Activated naive CD8-positive, alpha-beta T cell (primary cell): ENCODE results near the gene MYOCD.

Experiments
- H3K27ac Mint-ChIP-seq: one replicate; pipeline ENCODE4 v1.8.0; 2021; ENCODE audit warnings: mixed read lengths
- H3K27me3 Mint-ChIP-seq: one replicate; pipeline ENCODE4 v1.8.0; 2021; ENCODE audit warnings: mixed read lengths
- H3K36me3 Mint-ChIP-seq: one replicate; pipeline ENCODE4 v1.8.0; 2021; ENCODE audit warnings: mixed read lengths
- H3K4me1 Mint-ChIP-seq: one replicate; pipeline ENCODE4 v1.8.0; 2021; ENCODE audit warnings: low read depth, mixed read lengths
- H3K4me3 Mint-ChIP-seq: one replicate; pipeline ENCODE4 v1.8.0; 2021; ENCODE audit warnings: mild to moderate bottlenecking, mixed read lengths
- H3K9me3 Mint-ChIP-seq: one replicate; pipeline ENCODE4 v1.8.0; 2021; ENCODE audit warnings: low read depth, mixed read lengths

Gene MYOCD

GRCh38 chr17:12664894-12665262, 812 bp upstream of the MYOCD start:
- Mint-ChIP-seq H3K27me3 (peaks cover 20% of the 10 kb centered on the region), H3K4me3 (no peak overlapping the region), H3K4me1 (peaks cover 4% of the 10 kb centered on the region), H3K27ac (no peak overlapping the region), H3K9me3 (no peaks in the 10 kb centered on the region), H3K36me3 (no peaks in the 10 kb centered on the region)

- H3K36me3 Mint-ChIP-seq = no peaks in the 10 kb centered on the region
- no peak overlapping the region for H3K4me3 Mint-ChIP-seq
These were observed 1.0 kb downstream of the MYOCD start for GRCh38 chr17:12666718-12667117.

GRCh38 chr17:12667299-12667958, 1.7 kb downstream of the MYOCD start:
- no peak overlapping the region for H3K4me3 Mint-ChIP-seq
- H3K36me3 Mint-ChIP-seq = no peaks in the 10 kb centered on the region
- peaks cover 4% of the 10 kb centered on the region for H3K4me1 Mint-ChIP-seq
- no peaks in the 10 kb centered on the region for H3K9me3 Mint-ChIP-seq
- peaks cover 17% of the 10 kb centered on the region for H3K27me3 Mint-ChIP-seq
- H3K27ac Mint-ChIP-seq = no peak overlapping the region

More at GRCh38 chr17:12666718-12667117, 1.0 kb downstream of the MYOCD start:
- no peak overlapping the region for H3K27ac Mint-ChIP-seq
- H3K27me3 Mint-ChIP-seq = peaks cover 20% of the 10 kb centered on the region
- H3K9me3 Mint-ChIP-seq = no peaks in the 10 kb centered on the region
- H3K4me1 Mint-ChIP-seq = peaks cover 4% of the 10 kb centered on the region

- H3K27ac Mint-ChIP-seq = no peak overlapping the region
- no peaks in the 10 kb centered on the region for H3K36me3 Mint-ChIP-seq
- H3K4me3 Mint-ChIP-seq = no peak overlapping the region
- no peaks in the 10 kb centered on the region for H3K4me1 Mint-ChIP-seq
- H3K9me3 Mint-ChIP-seq = no peaks in the 10 kb centered on the region
- H3K27me3 Mint-ChIP-seq = peaks cover 4% of the 10 kb centered on the region
These were observed 6.2 kb downstream of the MYOCD start for GRCh38 chr17:12671906-12672305.

GRCh38 chr17:12672947-12673346, 7.3 kb downstream of the MYOCD start:
- H3K27ac Mint-ChIP-seq = no peak overlapping the region

DNA sequence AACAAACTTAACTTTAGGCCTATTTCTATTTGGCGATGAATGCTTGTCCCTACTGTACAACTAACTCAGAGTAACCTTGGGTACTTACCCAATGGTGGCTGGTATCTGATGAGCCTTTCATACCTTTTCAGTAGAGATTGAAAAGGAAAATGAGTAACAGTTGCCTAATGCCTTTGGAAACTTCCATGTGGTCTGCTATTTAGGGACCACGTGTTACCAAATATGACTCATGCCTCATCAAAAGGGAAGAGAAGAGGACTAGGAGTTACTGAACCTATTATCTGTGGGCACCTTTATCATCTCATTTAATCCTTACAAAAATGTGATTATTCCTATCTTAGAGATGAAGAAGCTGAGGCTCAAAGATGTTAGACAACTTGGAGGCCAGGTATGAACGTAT, 8.1 kb downstream of the MYOCD start:
- Mint-ChIP-seq H3K36me3 (no peaks in the 10 kb centered on the region), H3K27me3 (no peaks in the 10 kb centered on the region), H3K9me3 (no peaks in the 10 kb centered on the region), H3K27ac (no peak overlapping the region), H3K4me3 (no peak overlapping the region), H3K4me1 (no peaks in the 10 kb centered on the region)

More at GRCh38 chr17:12672947-12673346, 7.3 kb downstream of the MYOCD start:
- no peaks in the 10 kb centered on the region for H3K36me3 Mint-ChIP-seq
- no peaks in the 10 kb centered on the region for H3K9me3 Mint-ChIP-seq
- H3K4me3 Mint-ChIP-seq = no peak overlapping the region
- no peaks in the 10 kb centered on the region for H3K4me1 Mint-ChIP-seq
- peaks cover 2% of the 10 kb centered on the region for H3K27me3 Mint-ChIP-seq

- H3K9me3 Mint-ChIP-seq = peaks cover 3% of the 10 kb centered on the region
- H3K36me3 Mint-ChIP-seq = no peaks in the 10 kb centered on the region
- H3K27me3 Mint-ChIP-seq = peaks cover 2% of the 10 kb centered on the region
- H3K4me1 Mint-ChIP-seq = no peaks in the 10 kb centered on the region
- H3K4me3 Mint-ChIP-seq = no peak overlapping the region
- no peak overlapping the region for H3K27ac Mint-ChIP-seq
These were observed 14.8 kb downstream of the MYOCD start for GRCh38 chr17:12680407-12680897.

DNA sequence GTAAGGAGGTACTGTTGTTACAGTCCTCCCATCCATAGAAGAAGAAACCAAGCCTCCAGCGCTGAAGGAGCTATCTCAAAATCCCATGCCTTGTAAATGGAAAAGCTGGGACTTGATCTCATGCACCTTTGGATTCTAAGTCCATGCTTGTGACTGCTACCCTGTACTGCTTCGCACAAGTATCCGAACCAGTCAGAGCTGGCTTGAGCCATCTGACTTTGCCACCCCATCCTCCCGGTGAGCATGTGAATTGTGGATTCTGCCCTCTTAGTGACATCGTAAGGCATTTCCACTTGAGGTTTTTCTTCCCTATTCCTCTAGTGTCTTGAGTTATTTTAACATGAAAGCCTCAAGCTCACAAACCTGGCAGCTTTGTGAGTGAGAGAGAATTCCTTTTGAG, 15.3 kb downstream of the MYOCD start:
- H3K4me3 Mint-ChIP-seq = no peak overlapping the region
- H3K9me3 Mint-ChIP-seq = peaks cover 3% of the 10 kb centered on the region
- H3K4me1 Mint-ChIP-seq = no peaks in the 10 kb centered on the region
- no peak overlapping the region for H3K27ac Mint-ChIP-seq
- peaks cover 2% of the 10 kb centered on the region for H3K27me3 Mint-ChIP-seq
- H3K36me3 Mint-ChIP-seq = no peaks in the 10 kb centered on the region

GRCh38 chr17:12683299-12683698, 17.6 kb downstream of the MYOCD start:
- Mint-ChIP-seq H3K36me3 (no peaks in the 10 kb centered on the region), H3K27ac (no peak overlapping the region), H3K9me3 (peaks cover 3% of the 10 kb centered on the region), H3K4me1 (no peaks in the 10 kb centered on the region), H3K4me3 (no peak overlapping the region), H3K27me3 (peaks cover 2% of the 10 kb centered on the region)

DNA sequence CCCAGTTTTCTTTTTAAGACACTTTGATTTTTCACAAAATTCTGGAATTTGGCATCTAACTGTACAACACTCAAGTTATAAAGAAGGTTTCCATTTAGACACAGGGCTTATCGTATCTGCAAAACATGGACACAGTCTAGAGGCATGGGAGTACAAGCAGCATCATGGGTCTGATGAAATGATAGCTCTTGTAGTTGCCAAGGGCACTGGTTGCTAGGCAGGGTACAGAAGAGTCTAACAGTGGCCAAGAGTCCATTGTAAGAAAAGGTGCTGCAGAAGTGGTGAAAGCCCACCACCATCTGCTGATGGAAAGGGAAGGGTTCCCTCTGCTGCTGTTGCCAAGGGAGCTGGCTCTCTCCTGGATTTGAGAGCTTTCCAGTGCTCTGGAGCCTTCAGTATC, 20.8 kb downstream of the MYOCD start:
- Mint-ChIP-seq H3K27ac (no peak overlapping the region), H3K4me3 (no peak overlapping the region), H3K36me3 (no peaks in the 10 kb centered on the region), H3K27me3 (peaks cover 2% of the 10 kb centered on the region), H3K4me1 (no peaks in the 10 kb centered on the region), H3K9me3 (peaks cover 3% of the 10 kb centered on the region)

DNA sequence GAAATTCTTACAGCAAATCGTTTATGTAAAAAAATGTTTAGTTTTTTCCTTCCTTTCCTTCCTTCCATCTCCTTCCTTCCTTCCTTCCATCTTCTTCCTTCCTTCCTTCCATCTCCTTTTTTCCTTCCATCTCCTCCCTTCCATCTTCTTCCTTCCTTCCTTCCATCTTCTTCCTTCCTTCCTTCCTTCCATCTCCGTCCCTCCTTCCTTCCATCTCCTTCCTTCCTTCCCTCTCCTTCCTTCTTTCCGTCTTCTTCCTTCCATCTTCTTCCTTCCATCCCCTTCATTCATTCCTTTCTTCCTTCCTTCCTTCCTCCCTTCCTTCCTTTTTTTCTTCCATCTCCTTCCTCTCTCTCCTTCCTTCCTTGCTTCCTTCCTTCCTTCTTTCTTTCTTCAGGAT, 22.7 kb downstream of the MYOCD start:
- Mint-ChIP-seq H3K36me3 (no peaks in the 10 kb centered on the region), H3K9me3 (peaks cover 3% of the 10 kb centered on the region), H3K27ac (no peak overlapping the region), H3K4me1 (no peaks in the 10 kb centered on the region), H3K27me3 (peaks cover 2% of the 10 kb centered on the region), H3K4me3 (no peak overlapping the region)

- no peak overlapping the region for H3K27ac Mint-ChIP-seq
- no peak overlapping the region for H3K4me3 Mint-ChIP-seq
- no peaks in the 10 kb centered on the region for H3K27me3 Mint-ChIP-seq
- no peaks in the 10 kb centered on the region for H3K4me1 Mint-ChIP-seq
- H3K9me3 Mint-ChIP-seq = peaks cover under 1% of the 10 kb centered on the region
- H3K36me3 Mint-ChIP-seq = no peaks in the 10 kb centered on the region
These were observed 25.5 kb downstream of the MYOCD start for GRCh38 chr17:12691173-12691572.

- Mint-ChIP-seq H3K4me1 (no peaks in the 10 kb centered on the region), H3K27ac (no peak overlapping the region), H3K4me3 (no peak overlapping the region), H3K27me3 (no peaks in the 10 kb centered on the region), H3K9me3 (peaks cover 5% of the 10 kb centered on the region), H3K36me3 (no peaks in the 10 kb centered on the region)
These were observed 27.9 kb downstream of the MYOCD start for GRCh38 chr17:12693640-12694039.

GRCh38 chr17:12706070-12706469, 40.4 kb downstream of the MYOCD start:
- no peaks in the 10 kb centered on the region for H3K4me1 Mint-ChIP-seq
- H3K9me3 Mint-ChIP-seq = peaks cover 8% of the 10 kb centered on the region
- H3K27me3 Mint-ChIP-seq = no peaks in the 10 kb centered on the region

GRCh38 chr17:12709063-12709462, 43.4 kb downstream of the MYOCD start:
- peaks cover 1% of the 10 kb centered on the region for H3K27me3 Mint-ChIP-seq
- peaks cover under 1% of the 10 kb centered on the region for H3K9me3 Mint-ChIP-seq
- no peaks in the 10 kb centered on the region for H3K36me3 Mint-ChIP-seq
- H3K4me3 Mint-ChIP-seq = no peak overlapping the region
- H3K4me1 Mint-ChIP-seq = no peaks in the 10 kb centered on the region
- H3K27ac Mint-ChIP-seq = no peak overlapping the region

More at GRCh38 chr17:12706070-12706469, 40.4 kb downstream of the MYOCD start:
- H3K36me3 Mint-ChIP-seq = no peaks in the 10 kb centered on the region
- H3K4me3 Mint-ChIP-seq = no peak overlapping the region
- H3K27ac Mint-ChIP-seq = no peak overlapping the region

- Mint-ChIP-seq H3K27ac (no peak overlapping the region), H3K9me3 (peaks cover 3% of the 10 kb centered on the region), H3K4me1 (no peaks in the 10 kb centered on the region), H3K4me3 (no peak overlapping the region), H3K27me3 (peaks cover 1% of the 10 kb centered on the region), H3K36me3 (no peaks in the 10 kb centered on the region)
These were observed 46.7 kb downstream of the MYOCD start for GRCh38 chr17:12712415-12712814.
